Thymus (tissue), 11 donors: Measurements from ENCODE around the gene PACC1. TPM values are rescaled to one million over a fixed set of nuclear protein-coding genes. Genes with fewer than 3 reads are reported as not detected.
"Not testable (repeated sequence)": the region's sequence is repeated elsewhere in the genome, so short reads cannot be mapped to it uniquely, and the experiment has no call there.

ENCODE experiments used
- DNase-seq, 9 donors: peaks; one replicate each; pipeline ENCODE4 v3.0.0-alpha.2; 2013; ENCODE audit warnings: low spot score in 9 of 9, low read depth in 6 of 9, missing footprints in 1 of 9
- H3K27ac ChIP-seq, 2 donors: one replicate each; pipeline ENCODE4 v1.5.1; 2013; ENCODE audit warnings: control low read depth in 1 of 2, low read depth in 1 of 2, low read length in 1 of 2, mild to moderate bottlenecking in 1 of 2, moderate library complexity in 1 of 2
- H3K27me3 ChIP-seq, 2 donors: one replicate each; pipeline ENCODE4 v1.5.1; 2013; ENCODE audit warnings: low read length in 1 of 2; ENCODE audit not compliant: control insufficient read depth in 2 of 2, insufficient read depth in 1 of 2
- H3K36me3 ChIP-seq, 2 donors: one replicate each; pipeline ENCODE4 v1.5.1; 2013; ENCODE audit warnings: low read length in 1 of 2, mild to moderate bottlenecking in 1 of 2, moderate library complexity in 1 of 2; ENCODE audit not compliant: control insufficient read depth in 2 of 2, insufficient read depth in 2 of 2
- H3K4me1 ChIP-seq, 2 donors: one replicate each; pipeline ENCODE4 v1.5.1; 2013; ENCODE audit warnings: low read length in 2 of 2; ENCODE audit not compliant: control insufficient read depth in 2 of 2, insufficient read depth in 2 of 2
- H3K4me3 ChIP-seq, 2 donors: one replicate each; pipeline ENCODE4 v1.5.1; 2013; ENCODE audit warnings: low read length in 2 of 2, control low read depth in 1 of 2, mild to moderate bottlenecking in 1 of 2
- H3K9me3 ChIP-seq, 2 donors: one replicate each; pipeline ENCODE4 v1.5.1; 2013; ENCODE audit warnings: low read length in 1 of 2, mild to moderate bottlenecking in 1 of 2; ENCODE audit not compliant: control insufficient read depth in 2 of 2, insufficient read depth in 1 of 2
- WGBS: extraction: QIAGEN DNeasy Blood & Tissue Kit; methylation state at CpG from one replicate; pipeline ENCODE4 v1.1.7; 2013; 5-methylcytosine and 5-hydroxymethylcytosine counted together
- polyA plus RNA-seq: library from polyadenylated mRNA; stranded (reverse); fragments of 200-250 nt; gene quantifications from one replicate; pipeline ENCODE4 v1.2.3, GENCODE V29; 2013
- total RNA-seq: library from RNA; stranded (reverse); fragments of 120-200 nt; gene quantifications from one replicate; pipeline ENCODE4 v1.2.4, GENCODE V29; 2013
- donor health status: healthy.

The PACC1 gene
- total and polyA plus RNA-seq, 2 donors, result 13.7 to 17.1 TPM

DNA sequence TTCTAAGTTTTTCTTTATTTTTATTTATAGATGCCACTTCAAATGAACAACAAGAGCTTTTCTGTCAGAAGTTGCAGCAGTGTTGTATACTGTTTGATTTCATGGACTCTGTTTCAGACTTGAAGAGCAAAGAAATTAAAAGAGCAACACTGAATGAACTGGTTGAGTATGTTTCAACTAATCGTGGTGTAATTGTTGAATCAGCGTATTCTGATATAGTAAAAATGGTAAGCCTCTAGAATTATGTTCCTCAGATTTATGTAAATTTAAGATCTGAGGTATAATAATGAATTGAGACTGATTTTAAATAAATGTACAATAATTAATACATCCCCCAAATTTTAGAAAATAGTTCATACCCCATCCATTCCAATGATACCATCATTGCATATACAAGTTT, 85.6 kb downstream of the PACC1 start:
- peaks cover 3 to 16% of the 10 kb centered on the region in 2 donors for H3K36me3 ChIP-seq
- WGBS, result 99% methylated on average over 2 of the region's 2 CpGs

DNA sequence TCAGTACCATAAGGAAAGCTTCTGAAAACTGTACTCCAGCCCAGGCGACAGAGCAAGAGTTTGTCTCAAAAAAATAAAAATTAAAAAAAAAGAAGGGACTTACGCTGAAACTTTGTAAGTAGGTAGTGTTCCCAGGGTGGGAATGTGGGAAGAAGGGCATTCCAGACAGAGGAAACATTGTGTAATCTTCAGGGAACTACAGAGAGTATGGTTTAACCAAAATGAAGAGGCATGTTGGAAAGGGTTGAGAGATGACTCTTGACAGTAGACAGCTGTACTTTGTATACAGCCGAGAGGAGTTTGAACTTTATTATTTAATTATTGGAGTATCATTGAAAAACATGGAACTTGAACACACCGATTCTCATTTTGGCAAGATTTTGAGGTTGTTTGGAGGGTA, 86.4 kb downstream of the PACC1 start:
- 98% methylated on average over 4 of the region's 4 CpGs for WGBS
- Histone ChIP-seq H3K27me3 (no peaks in the 10 kb centered on the region), H3K4me3 (no peak overlapping the region)

More for the DNA sequence above, 85.6 kb downstream of the PACC1 start:
- H3K4me3 ChIP-seq, result no peak overlapping the region
- no peaks in the 10 kb centered on the region for H3K4me1 ChIP-seq
- H3K9me3 ChIP-seq, result peaks cover 0 to under 1% of the 10 kb centered on the region in 2 donors
- no peak overlapping the region for H3K27ac ChIP-seq
- H3K27me3 ChIP-seq, result no peaks in the 10 kb centered on the region
- no peak for DNase-seq

DNA sequence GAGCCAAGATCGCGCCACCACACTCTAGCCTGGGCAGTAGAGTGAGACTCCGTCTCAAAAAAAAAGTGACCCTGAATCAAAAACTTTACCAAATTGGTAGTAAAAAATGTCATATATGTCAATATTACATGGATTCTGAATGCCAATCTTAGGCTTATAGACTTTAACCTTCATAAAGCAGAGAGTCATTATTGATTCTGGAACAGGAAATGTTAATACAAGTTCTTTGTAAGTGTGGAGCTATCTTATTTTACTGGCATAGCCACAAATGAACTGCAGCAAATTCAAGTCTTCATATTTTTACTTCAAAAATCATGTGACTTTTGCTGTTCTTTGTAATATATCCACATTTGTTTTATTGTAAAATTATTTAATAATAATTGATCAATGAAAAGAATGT, 88.1 kb downstream of the PACC1 start:
- 84% methylated on average over 3 of the region's 3 CpGs for WGBS
- no peak for DNase-seq
- no peaks in the 10 kb centered on the region for H3K4me1 ChIP-seq

More for the DNA sequence above, 86.4 kb downstream of the PACC1 start:
- peaks cover 3 to 12% of the 10 kb centered on the region in 2 donors for H3K36me3 ChIP-seq
- H3K4me1 ChIP-seq, result no peaks in the 10 kb centered on the region
- no peaks in the 10 kb centered on the region for H3K9me3 ChIP-seq
- DNase-seq, result no peak
- no peak overlapping the region for H3K27ac ChIP-seq

DNA sequence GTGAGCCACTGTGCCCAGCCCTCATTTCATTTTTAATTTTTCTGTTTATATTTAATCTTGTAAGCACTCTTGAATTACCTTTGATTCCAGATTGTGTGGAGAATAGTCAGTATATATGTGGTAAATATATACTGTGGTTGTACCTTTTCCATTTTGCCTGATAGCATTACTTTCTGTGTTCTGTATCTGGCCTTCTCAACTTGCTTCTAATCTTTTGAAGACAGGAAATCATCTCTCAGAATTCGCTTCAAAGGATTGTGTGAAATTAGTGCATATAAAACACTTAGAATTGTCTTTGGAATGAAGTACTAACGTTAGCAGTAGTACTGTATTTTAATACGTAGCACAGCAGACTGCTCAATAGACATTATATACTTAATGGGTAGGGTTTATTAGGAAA, 91.6 kb downstream of the PACC1 start:
- no peaks in the 10 kb centered on the region for H3K9me3 ChIP-seq

More for the DNA sequence above, 88.1 kb downstream of the PACC1 start:
- H3K9me3 ChIP-seq, result no peaks in the 10 kb centered on the region
- no peaks in the 10 kb centered on the region for H3K27me3 ChIP-seq
- no peak overlapping the region for H3K4me3 ChIP-seq
- peaks cover 3 to 8% of the 10 kb centered on the region in 2 donors for H3K36me3 ChIP-seq
- no peak overlapping the region for H3K27ac ChIP-seq

DNA sequence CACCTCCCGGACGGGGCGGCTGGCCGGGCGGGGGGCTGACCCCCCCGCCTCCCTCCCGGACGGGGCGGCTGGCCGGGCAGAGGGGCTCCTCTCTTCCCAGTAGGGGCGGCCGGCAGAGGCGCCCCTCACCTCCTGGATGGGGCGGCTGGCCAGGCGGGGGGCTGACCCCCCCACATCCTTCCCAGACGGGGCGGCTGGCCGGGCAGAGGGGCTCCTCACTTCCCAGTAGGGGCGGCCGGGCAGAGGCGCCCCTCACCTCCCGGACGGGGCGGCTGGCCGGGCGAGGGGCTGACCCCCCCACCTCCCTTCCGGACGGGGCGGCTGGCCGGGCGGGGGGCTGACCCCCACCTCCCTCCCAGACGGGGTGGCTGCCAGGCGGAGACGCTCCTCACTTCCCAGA, 93.7 kb downstream of the PACC1 start:
- H3K36me3 ChIP-seq, H3K4me1 ChIP-seq, H3K27ac ChIP-seq, H3K27me3 ChIP-seq, H3K4me3 ChIP-seq, DNase-seq, H3K9me3 ChIP-seq: not testable (repeated sequence)
- WGBS, result 97% methylated on average over 17 of the region's 34 CpGs

More for the DNA sequence above, 91.6 kb downstream of the PACC1 start:
- Histone ChIP-seq H3K4me3 (no peak overlapping the region), H3K27ac (no peak overlapping the region), H3K4me1 (no peaks in the 10 kb centered on the region), H3K36me3 (no peaks in the 10 kb centered on the region), H3K27me3 (no peaks in the 10 kb centered on the region)
- WGBS, result 10% methylated on average over 3 of the region's 3 CpGs
- peak in 7 of 9 donors; percentile 3 to 65 (median 21) for DNase-seq

DNA sequence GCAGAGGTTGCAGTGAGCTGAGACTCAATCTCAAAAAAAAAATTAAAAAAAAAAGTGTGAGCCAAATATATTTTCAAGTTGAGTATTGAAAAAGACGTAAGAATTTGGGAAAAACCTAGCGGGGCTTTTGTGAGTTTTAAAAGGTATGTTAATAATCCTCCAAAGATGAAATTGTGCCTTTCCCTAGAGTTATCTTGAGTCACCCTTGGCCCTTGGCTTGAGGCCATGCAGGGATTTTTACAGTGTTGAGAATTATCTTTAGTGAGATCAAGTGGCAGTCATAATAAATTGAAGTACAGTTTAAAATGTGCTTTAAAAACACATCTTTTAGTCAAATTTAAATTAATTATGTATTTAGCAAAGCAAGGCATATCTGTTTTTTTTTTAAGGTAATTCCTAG, 96.8 kb downstream of the PACC1 start:
- over 99% methylated on average over 2 of the region's 2 CpGs for WGBS
- Histone ChIP-seq H3K27ac (no peak overlapping the region), H3K9me3 (no peaks in the 10 kb centered on the region)

DNA sequence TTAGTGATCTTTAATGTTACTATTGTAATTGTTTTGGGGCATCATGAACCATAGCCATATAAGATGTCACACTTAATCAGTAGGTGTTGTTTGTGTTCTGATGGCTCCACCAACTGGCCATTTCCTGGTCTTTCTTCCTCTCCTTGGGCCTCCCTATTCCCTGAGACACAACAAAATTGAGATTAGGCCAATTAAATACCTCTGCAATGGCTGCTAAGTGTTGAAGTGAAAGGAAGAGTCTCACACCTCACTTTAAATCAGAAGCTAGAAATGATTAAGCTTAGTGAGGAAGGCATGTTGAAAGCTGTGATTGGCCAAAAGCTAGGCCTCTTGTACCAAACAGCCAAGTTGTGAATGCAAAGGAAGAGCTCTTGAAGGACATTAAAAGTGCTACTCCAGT, 98.8 kb downstream of the PACC1 start:
- peak in 1 of 9 donors; percentile 12 for DNase-seq
- no peaks in the 10 kb centered on the region for H3K9me3 ChIP-seq
- H3K36me3 ChIP-seq, result peaks cover 0 to 3% of the 10 kb centered on the region in 2 donors
- no peaks in the 10 kb centered on the region for H3K27me3 ChIP-seq
- H3K27ac ChIP-seq, result no peak overlapping the region
- no peaks in the 10 kb centered on the region for H3K4me1 ChIP-seq
- H3K4me3 ChIP-seq, result no peak overlapping the region

More for the DNA sequence above, 96.8 kb downstream of the PACC1 start:
- Histone ChIP-seq H3K27me3 (no peaks in the 10 kb centered on the region), H3K36me3 (peaks cover 0 to 3% of the 10 kb centered on the region in 2 donors), H3K4me1 (no peaks in the 10 kb centered on the region), H3K4me3 (no peak overlapping the region)
- DNase-seq, result no peak

DNA sequence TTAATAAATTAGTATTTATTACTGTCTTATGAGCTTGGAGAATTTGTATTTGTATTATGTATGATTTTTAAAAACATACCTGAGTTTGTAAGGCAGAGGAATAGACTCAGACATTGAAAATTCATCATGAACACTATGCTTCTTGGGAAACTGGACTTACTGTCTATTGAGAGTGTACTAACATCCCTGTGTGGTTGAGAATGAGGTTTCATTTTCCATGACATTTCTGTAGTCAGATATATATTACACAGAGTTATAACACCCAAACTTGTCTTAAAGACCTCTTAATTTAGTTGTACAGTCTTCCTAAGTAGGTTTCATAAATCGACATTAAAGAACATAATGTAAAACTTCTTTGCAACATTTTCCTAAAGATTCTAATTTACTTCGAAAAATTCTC, 99.5 kb downstream of the PACC1 start:
- over 99% methylated on average over 2 of the region's 2 CpGs for WGBS
- Histone ChIP-seq H3K4me3 (no peak overlapping the region), H3K4me1 (no peaks in the 10 kb centered on the region), H3K27ac (no peak overlapping the region), H3K36me3 (peaks cover 3 to 4% of the 10 kb centered on the region in 2 donors), H3K27me3 (no peaks in the 10 kb centered on the region), H3K9me3 (no peaks in the 10 kb centered on the region)
- no peak for DNase-seq
